HepG2 (cell line): ENCODE data around the gene RPS5. TPM values are rescaled to one million over a fixed set of nuclear protein-coding genes. Genes with fewer than 3 reads are reported as not detected.

Experiments used
- ARID4A ChIP-seq: sonication (generic); formaldehyde crosslinking; IDR thresholded peaks from 2 replicates; pipeline ENCODE4 v1.5.0; 2020; ENCODE audit warnings: mild to moderate bottlenecking, missing genetic modification reagents, borderline replicate concordance
- ARNTL ChIP-seq: sonication (generic); formaldehyde crosslinking; IDR thresholded peaks from 2 replicates; pipeline ENCODE4 v1.4.0; 2020; ENCODE audit warnings: mild to moderate bottlenecking, missing genetic modification reagents
- ATM ChIP-seq: fragments of 450-650 bp; IDR thresholded peaks from 2 replicates; pipeline ENCODE4 v1.7.1; 2017; ENCODE audit warnings: mild to moderate bottlenecking, borderline replicate concordance
- GATAD1 ChIP-seq: IDR thresholded peaks from 2 replicates; pipeline ENCODE4 v1.6.1; 2016; ENCODE audit warnings: missing genetic modification reagents, missing compliant biosample characterization
- SMARCC2 ChIP-seq: fragments of 450-650 bp; IDR thresholded peaks from 2 replicates; pipeline ENCODE4 v1.6.1; 2017; ENCODE audit warnings: antibody characterized with exemption, mild to moderate bottlenecking
- TFE3 ChIP-seq: IDR thresholded peaks from 2 replicates; pipeline ENCODE4 v1.6.1; 2016
- XRCC5 ChIP-seq: fragments of 200-400 bp; formaldehyde crosslinking; optimal IDR thresholded peaks from 2 replicates; pipeline ENCODE3; 2017; ENCODE audit warnings: mild to moderate bottlenecking, low read length
- ZFY ChIP-seq: sonication (generic); formaldehyde crosslinking; IDR thresholded peaks from 2 replicates; pipeline ENCODE4 v1.4.0; 2020; ENCODE audit warnings: missing genetic modification reagents
- ZNF512 ChIP-seq: sonication (generic); formaldehyde crosslinking; IDR thresholded peaks from 2 replicates; pipeline ENCODE4 v1.4.0; 2020; ENCODE audit warnings: mild to moderate bottlenecking, missing genetic modification reagents
- ZNF550 ChIP-seq: sonication (generic); formaldehyde crosslinking; IDR thresholded peaks from 2 replicates; pipeline ENCODE4 v1.4.0; 2020; ENCODE audit warnings: mild to moderate bottlenecking, missing genetic modification reagents, borderline replicate concordance
- ZNF616 ChIP-seq: sonication (generic); formaldehyde crosslinking; IDR thresholded peaks from 2 replicates; pipeline ENCODE4 v1.5.0; 2020; ENCODE audit warnings: low read depth, mild to moderate bottlenecking, missing genetic modification reagents
- ZNF816 ChIP-seq: sonication (generic); formaldehyde crosslinking; IDR thresholded peaks from 2 replicates; pipeline ENCODE4 v1.8.0; 2022; ENCODE audit warnings: missing genetic modification reagents, mild to moderate bottlenecking, borderline replicate concordance
- polyA plus RNA-seq, 8 experiments: library from polyadenylated mRNA; depleted of rRNA in 3 of 8; stranded (reverse) in 7 of 8; unstranded in 1 of 8; fragments of >200 nt; fragmentation: Illumina TruSeq in 4 of 8; extraction: Trizol in 4 of 8; gene quantifications; 2 replicates each; pipeline versions ENCODE4 v1.2.1 to v1.2.3, GENCODE V29; 2011 to 2016; ENCODE audit warnings: low read depth in 4 of 8, missing spikeins in 1 of 8, mixed read lengths in 1 of 8; ENCODE audit not compliant: insufficient read depth in 1 of 8
- total RNA-seq, 5 experiments: library from RNA; depleted of rRNA; stranded (reverse); fragments of >200 nt; fragmentation: Illumina TruSeq; extraction: Trizol; gene quantifications; 2 replicates each; pipeline ENCODE4 v1.2.3, GENCODE V29; 2016; ENCODE audit warnings: low read depth in 1 of 5

RPS5 gene
- total and polyA plus RNA-seq, 2 of the 13 experiments (the other 11 are each of a cell fraction or from before 2014, with no cell fraction given): 1,544 to 4,408 TPM

GRCh38 chr19:58407658-58408151, 20.6 kb downstream of the RPS5 start (continued):
- TF ChIP-seq ZNF550 (CRISPR knock-in tag): no peak
- no peak for TF ChIP-seq ZFY (CRISPR knock-in tag)
- TF ChIP-seq TFE3: no peak
- TF ChIP-seq ARNTL (CRISPR knock-in tag): no peak
- TF ChIP-seq SMARCC2: no peak
- TF ChIP-seq ATM: no peak
- no peak for TF ChIP-seq ZNF616
- TF ChIP-seq XRCC5: no peak
- TF ChIP-seq ARID4A (CRISPR knock-in tag): no peak
- TF ChIP-seq ZNF512 (CRISPR knock-in tag): no peak; the same call in 1 of the 2 replicates
- no peak for TF ChIP-seq ZNF816 (CRISPR knock-in tag)
- no peak for TF ChIP-seq GATAD1 (CRISPR knock-in tag)
